Neural progenitor cell (in vitro differentiated cells): ENCODE measurements around the gene PRPH. TPM values are rescaled to one million over a fixed set of nuclear protein-coding genes. Genes with fewer than 3 reads are reported as not detected.

Experiments used
- DNase-seq: peaks from one replicate; pipeline ENCODE4 v3.0.0-alpha.2; 2016; ENCODE audit warnings: low spot score
- H2AFZ ChIP-seq: fragments of 200-600 bp; sonication (generic); replicated peaks from 2 replicates; pipeline ENCODE4 v1.6.1; 2016; ENCODE audit warnings: antibody characterized with exemption
- H3F3A ChIP-seq: fragments of 200-600 bp; sonication (generic); 2 replicates; pipeline ENCODE4 v1.6.1; 2016; ENCODE audit warnings: antibody characterized with exemption, low read depth
- H3K27ac ChIP-seq: fragments of 200-600 bp; sonication (generic); 2 replicates; pipeline ENCODE4 v1.5.1; 2016; ENCODE audit warnings: mild to moderate bottlenecking
- H3K27me3 ChIP-seq: fragments of 200-600 bp; sonication (generic); 2 replicates; pipeline ENCODE4 v1.6.1; 2016; ENCODE audit warnings: mild to moderate bottlenecking, moderate library complexity
- H3K36me3 ChIP-seq: fragments of 200-600 bp; sonication (generic); 2 replicates; pipeline ENCODE4 v1.5.1; 2016
- H3K4me1 ChIP-seq: fragments of 200-600 bp; sonication (generic); 2 replicates; pipeline ENCODE4 v1.6.1; 2016; ENCODE audit warnings: mixed run types
- H3K4me2 ChIP-seq: fragments of 200-600 bp; sonication (generic); 2 replicates; pipeline ENCODE4 v1.6.1; 2016
- H3K4me3 ChIP-seq: fragments of 200-600 bp; sonication (generic); 2 replicates; pipeline ENCODE4 v1.5.1; 2016
- H3K79me2 ChIP-seq: fragments of 200-600 bp; sonication (generic); 2 replicates; pipeline ENCODE4 v1.6.1; 2016; ENCODE audit warnings: low read depth
- H3K9ac ChIP-seq: fragments of 200-600 bp; sonication (generic); 2 replicates; pipeline ENCODE4 v1.6.1; 2016
- H3K9me3 ChIP-seq: fragments of 200-600 bp; sonication (generic); 2 replicates; pipeline ENCODE4 v1.5.1; 2016; ENCODE audit warnings: low read depth
- H4K20me1 ChIP-seq: fragments of 200-600 bp; sonication (generic); 2 replicates; pipeline ENCODE4 v1.6.1; 2016; ENCODE audit warnings: low read depth
- H3K27ac Mint-ChIP-seq: 3 replicates; pipeline ENCODE4 v1.8.0; 2021; ENCODE audit warnings: mixed read lengths
- H3K27me3 Mint-ChIP-seq: 2 replicates; pipeline ENCODE4 v1.8.0; 2022; ENCODE audit warnings: low read depth, mild to moderate bottlenecking, inconsistent platforms, moderate library complexity, mixed read lengths; ENCODE audit not compliant: insufficient read depth
- H3K36me3 Mint-ChIP-seq: 3 replicates; pipeline ENCODE4 v1.8.0; 2021; ENCODE audit warnings: mixed read lengths
- H3K4me1 Mint-ChIP-seq: 3 replicates; pipeline ENCODE4 v1.8.0; 2021; ENCODE audit warnings: mixed read lengths
- H3K4me3 Mint-ChIP-seq: 3 replicates; pipeline ENCODE4 v1.8.0; 2021; ENCODE audit warnings: mild to moderate bottlenecking, moderate library complexity, mixed read lengths
- H3K9me3 Mint-ChIP-seq: 3 replicates; pipeline ENCODE4 v1.8.0; 2020; ENCODE audit warnings: mixed read lengths
- CTCF ChIP-seq: fragments of 200-600 bp; sonication (generic); IDR thresholded peaks from 2 replicates; pipeline ENCODE4 v1.5.1; 2017; ENCODE audit warnings: antibody characterized with exemption, mild to moderate bottlenecking
- EZH2 ChIP-seq: fragments of 200-600 bp; sonication (generic); IDR thresholded peaks from 2 replicates; pipeline ENCODE4 v1.6.1; 2017; ENCODE audit warnings: antibody characterized with exemption, mild to moderate bottlenecking, moderate library complexity
- EZH2phosphoT487 ChIP-seq: fragments of 200-600 bp; sonication (generic); IDR thresholded peaks from 2 replicates; pipeline ENCODE4 v1.6.1; 2017; ENCODE audit warnings: antibody characterized with exemption
- total RNA-seq: library from RNA; depleted of rRNA; stranded (reverse); fragments of >200 nt; gene quantifications from 2 replicates; pipeline ENCODE4 v1.2.3, GENCODE V29; 2015; ENCODE audit warnings: low replicate concordance

The PRPH gene
- total RNA-seq, 1 donor from 2014 or later, result not detected

GRCh38 chr12:49294086-49294803 is 702 bp upstream of the PRPH start:
- Mint-ChIP-seq H3K27ac (no peak overlapping the region), H3K36me3 (no peaks in the 10 kb centered on the region), H3K4me1 (peaks cover 17% of the 10 kb centered on the region), H3K9me3 (peaks cover 2% of the 10 kb centered on the region), H3K27me3 (peaks cover 50% of the 10 kb centered on the region), H3K4me3 (no peak overlapping the region)
- Histone ChIP-seq H3F3A (peaks cover 41% of the 10 kb centered on the region), H3K9me3 (no peaks in the 10 kb centered on the region), H3K27me3 (peaks cover 77% of the 10 kb centered on the region), H4K20me1 (peaks cover 38% of the 10 kb centered on the region), H3K9ac (no peak overlapping the region), H3K4me2 (no peak overlapping the region), H3K4me3 (no peak overlapping the region), H3K27ac (no peak overlapping the region), H3K4me1 (peaks cover 27% of the 10 kb centered on the region), H3K36me3 (no peaks in the 10 kb centered on the region), H3K79me2 (no peaks in the 10 kb centered on the region), H2AFZ (no peak overlapping the region)
- TF ChIP-seq EZH2phosphoT487, result no peak
- TF ChIP-seq EZH2, result no peak
- no peak for TF ChIP-seq CTCF
- peak; percentile 42 for DNase-seq

- peaks cover 2% of the 10 kb centered on the region for H3K9me3 Mint-ChIP-seq
- H3K36me3 Mint-ChIP-seq, result no peaks in the 10 kb centered on the region
Observed at GRCh38 chr12:49294804-49295081, 204 bp upstream of the PRPH start.

GRCh38 chr12:49296034-49296835 is 1.3 kb downstream of the PRPH start:
- Histone ChIP-seq H4K20me1 (peaks cover 38% of the 10 kb centered on the region), H3K27ac (no peak overlapping the region), H3K27me3 (peaks cover 95% of the 10 kb centered on the region), H3F3A (peaks cover 41% of the 10 kb centered on the region), H2AFZ (peak overlapping the region; percentile 34), H3K4me3 (peak overlapping the region; percentile 30), H3K4me1 (peaks cover 27% of the 10 kb centered on the region), H3K9me3 (no peaks in the 10 kb centered on the region), H3K79me2 (no peaks in the 10 kb centered on the region), H3K9ac (no peak overlapping the region), H3K36me3 (no peaks in the 10 kb centered on the region), H3K4me2 (peak overlapping the region; percentile 70)
- H3K27ac Mint-ChIP-seq, result no peak overlapping the region
- no peaks in the 10 kb centered on the region for H3K36me3 Mint-ChIP-seq
- peak; percentile 78 for DNase-seq
- H3K4me3 Mint-ChIP-seq, result peak overlapping the region; percentile 69
- H3K9me3 Mint-ChIP-seq, result peaks cover 2% of the 10 kb centered on the region
- TF ChIP-seq EZH2phosphoT487, result no peak
- TF ChIP-seq CTCF, result peak; percentile 73
- no peak for TF ChIP-seq EZH2
- H3K27me3 Mint-ChIP-seq, result peaks cover 55% of the 10 kb centered on the region
- peaks cover 17% of the 10 kb centered on the region for H3K4me1 Mint-ChIP-seq

More at GRCh38 chr12:49294804-49295081, 204 bp upstream of the PRPH start:
- no peak for TF ChIP-seq EZH2
- no peak for TF ChIP-seq CTCF
- TF ChIP-seq EZH2phosphoT487, result no peak
- Mint-ChIP-seq H3K4me1 (peaks cover 17% of the 10 kb centered on the region), H3K27ac (no peak overlapping the region), H3K27me3 (peaks cover 51% of the 10 kb centered on the region), H3K4me3 (no peak overlapping the region)
- no peak overlapping the region for H3K9ac ChIP-seq
- H3K27me3 ChIP-seq, result peaks cover 82% of the 10 kb centered on the region
- H3K4me1 ChIP-seq, result peaks cover 27% of the 10 kb centered on the region
- H3F3A ChIP-seq, result peaks cover 41% of the 10 kb centered on the region
- H3K79me2 ChIP-seq, result no peaks in the 10 kb centered on the region
- H3K9me3 ChIP-seq, result no peaks in the 10 kb centered on the region
- no peak overlapping the region for H3K27ac ChIP-seq
- H3K4me2 ChIP-seq, result peak overlapping the region; percentile 72
- peaks cover 38% of the 10 kb centered on the region for H4K20me1 ChIP-seq
- H3K36me3 ChIP-seq, result no peaks in the 10 kb centered on the region
- no peak overlapping the region for H2AFZ ChIP-seq
- H3K4me3 ChIP-seq, result no peak overlapping the region
- no peak for DNase-seq
